Measurements from ENCODE around the gene HIPK2. TPM values are rescaled to one million over a fixed set of nuclear protein-coding genes. Genes with fewer than 3 reads are reported as not detected.
A peak's percentile ranks its signal among the peaks of the same experiment; 100 is the strongest.

HIPK2 gene
- polyA plus RNA-seq, 3 donors, result 1.6 to 12.1 (median 3.0) TPM

DNA sequence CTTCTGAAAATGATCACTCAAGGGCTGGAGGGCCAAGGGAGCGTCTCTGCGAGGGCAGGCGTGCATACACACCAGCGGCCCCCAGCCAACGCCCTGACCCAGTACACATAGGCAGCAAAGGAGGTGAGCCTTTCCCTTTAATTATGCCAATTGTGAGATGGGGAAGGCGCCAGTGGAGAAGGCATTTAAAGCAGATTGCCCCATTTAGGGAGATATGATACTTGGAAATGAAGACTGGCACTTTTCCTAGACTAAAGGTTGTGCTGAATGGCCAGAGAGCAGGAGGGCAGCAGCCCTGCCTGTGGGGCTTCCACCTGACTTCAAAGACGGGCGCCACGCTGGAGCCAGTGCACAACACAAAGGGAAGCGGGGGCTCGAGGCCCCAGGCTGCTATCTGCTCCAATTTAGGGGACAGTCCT is 24.1 kb downstream of the HIPK2 start:
- Histone ChIP-seq H3K36me3 (replicated peaks in 1 of 2; ENCODE audit: control insufficient read depth in 1 of 2, insufficient read depth in 2 of 2, low read length in 2 of 2) (peaks cover 0 to 23% of the 10 kb centered on the region in 2 donors), H3K9ac (ENCODE audit: insufficient read depth, low read length, poor library complexity, severe bottlenecking) (no peak overlapping the region), H3K27me3 (ENCODE audit: control insufficient read depth in 2 of 2, insufficient read depth in 2 of 2, low read length in 2 of 2) (no peaks in the 10 kb centered on the region), H2AFZ (ENCODE audit: insufficient read depth, low read depth, low read length, poor library complexity, severe bottlenecking) (no peak overlapping the region), H3K27ac (ENCODE audit: low read depth in 1 of 2, low read length in 2 of 2) (no peak overlapping the region), H3K4me2 (replicated peaks; ENCODE audit: extremely low read depth, low read length, poor library complexity, severe bottlenecking) (no peak overlapping the region), H3K79me2 (ENCODE audit: insufficient read depth, low read length) (peaks cover 98% of the 10 kb centered on the region), H4K20me1 (ENCODE audit: insufficient read depth, low read length) (peaks cover 93% of the 10 kb centered on the region), H3K4me1 (ENCODE audit: control insufficient read depth in 1 of 2, insufficient read depth in 2 of 2, low read length in 2 of 2) (peaks cover 2 to 9% of the 10 kb centered on the region in 2 donors), H3K9me3 (replicated peaks in 1 of 2; ENCODE audit: control insufficient read depth in 1 of 2, insufficient read depth in 1 of 2, low read length in 2 of 2) (no peaks in the 10 kb centered on the region), H3K4me3 (replicated peaks in 1 of 3; ENCODE audit: low read depth in 2 of 3, low read length in 3 of 3) (no peak overlapping the region)
- Mint-ChIP-seq H3K27me3 (ENCODE audit: low read depth in 3 of 3) (no peaks in the 10 kb centered on the region), H3K4me3 (no peak overlapping the region), H3K4me1 (peaks cover 36% of the 10 kb centered on the region), H3K27ac (no peak overlapping the region), H3K9me3 (no peaks in the 10 kb centered on the region), H3K36me3 (peaks cover 46 to 54% of the 10 kb centered on the region in 2 donors)
- 96% methylated on average over 8 of the region's 11 CpGs for WGBS (ENCODE audit: insufficient coverage)
- intact Hi-C loops (cut with micrococcal nuclease), result no loop called here
- TF ChIP-seq, protein P1, sequence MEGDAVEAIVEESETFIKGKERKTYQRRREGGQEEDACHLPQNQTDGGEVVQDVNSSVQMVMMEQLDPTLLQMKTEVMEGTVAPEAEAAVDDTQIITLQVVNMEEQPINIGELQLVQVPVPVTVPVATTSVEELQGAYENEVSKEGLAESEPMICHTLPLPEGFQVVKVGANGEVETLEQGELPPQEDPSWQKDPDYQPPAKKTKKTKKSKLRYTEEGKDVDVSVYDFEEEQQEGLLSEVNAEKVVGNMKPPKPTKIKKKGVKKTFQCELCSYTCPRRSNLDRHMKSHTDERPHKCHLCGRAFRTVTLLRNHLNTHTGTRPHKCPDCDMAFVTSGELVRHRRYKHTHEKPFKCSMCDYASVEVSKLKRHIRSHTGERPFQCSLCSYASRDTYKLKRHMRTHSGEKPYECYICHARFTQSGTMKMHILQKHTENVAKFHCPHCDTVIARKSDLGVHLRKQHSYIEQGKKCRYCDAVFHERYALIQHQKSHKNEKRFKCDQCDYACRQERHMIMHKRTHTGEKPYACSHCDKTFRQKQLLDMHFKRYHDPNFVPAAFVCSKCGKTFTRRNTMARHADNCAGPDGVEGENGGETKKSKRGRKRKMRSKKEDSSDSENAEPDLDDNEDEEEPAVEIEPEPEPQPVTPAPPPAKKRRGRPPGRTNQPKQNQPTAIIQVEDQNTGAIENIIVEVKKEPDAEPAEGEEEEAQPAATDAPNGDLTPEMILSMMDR (IDR thresholded peaks at IDR 0.05), result no peak
- no peak for DNase-seq

DNA sequence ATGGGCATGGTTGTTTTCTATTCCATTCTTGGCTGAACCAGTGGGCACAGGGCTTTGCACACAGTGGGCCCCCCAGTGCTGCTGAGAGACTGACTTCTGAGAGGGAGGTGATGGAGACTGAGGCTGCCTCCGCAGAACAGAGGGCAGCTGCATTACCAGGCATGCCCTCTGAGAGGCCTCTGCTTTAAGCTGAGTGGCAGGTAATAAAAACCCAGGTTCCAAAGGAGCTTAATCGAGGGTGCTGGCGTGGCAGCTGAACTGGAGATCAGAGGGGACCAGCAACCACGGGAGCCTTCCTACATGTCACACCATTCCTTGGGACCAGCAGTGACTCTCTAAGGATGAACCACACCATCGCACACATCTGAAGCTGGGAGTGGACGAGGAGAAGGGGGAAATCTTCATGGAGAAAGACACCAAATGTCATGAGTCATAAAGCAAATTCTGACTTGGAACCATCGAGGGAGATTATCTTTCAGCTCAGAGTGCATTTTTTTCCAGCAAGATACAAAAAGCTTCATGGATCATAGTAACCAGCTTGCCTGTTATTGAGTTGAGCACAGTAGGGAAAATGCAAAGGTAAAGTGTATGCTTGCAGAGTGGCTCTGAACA is 24.6 kb downstream of the HIPK2 start:
- WGBS (ENCODE audit: insufficient coverage), result 100% methylated on average over 4 of the region's 7 CpGs
- Histone ChIP-seq H3K27ac (ENCODE audit: low read depth in 1 of 2, low read length in 2 of 2) (no peak overlapping the region), H4K20me1 (ENCODE audit: insufficient read depth, low read length) (peaks cover 93% of the 10 kb centered on the region), H3K4me3 (replicated peaks in 1 of 3; ENCODE audit: low read depth in 2 of 3, low read length in 3 of 3) (no peak overlapping the region), H3K36me3 (replicated peaks in 1 of 2; ENCODE audit: control insufficient read depth in 1 of 2, insufficient read depth in 2 of 2, low read length in 2 of 2) (peaks cover 0 to 24% of the 10 kb centered on the region in 2 donors), H2AFZ (ENCODE audit: insufficient read depth, low read depth, low read length, poor library complexity, severe bottlenecking) (no peak overlapping the region), H3K27me3 (ENCODE audit: control insufficient read depth in 2 of 2, insufficient read depth in 2 of 2, low read length in 2 of 2) (no peaks in the 10 kb centered on the region), H3K79me2 (ENCODE audit: insufficient read depth, low read length) (peaks cover 98% of the 10 kb centered on the region), H3K4me2 (replicated peaks; ENCODE audit: extremely low read depth, low read length, poor library complexity, severe bottlenecking) (no peak overlapping the region), H3K9ac (ENCODE audit: insufficient read depth, low read length, poor library complexity, severe bottlenecking) (no peak overlapping the region), H3K4me1 (ENCODE audit: control insufficient read depth in 1 of 2, insufficient read depth in 2 of 2, low read length in 2 of 2) (peaks cover 7 to 14% of the 10 kb centered on the region in 2 donors), H3K9me3 (replicated peaks in 1 of 2; ENCODE audit: control insufficient read depth in 1 of 2, insufficient read depth in 1 of 2, low read length in 2 of 2) (no peaks in the 10 kb centered on the region)
- peaks cover 39% of the 10 kb centered on the region for H3K4me1 Mint-ChIP-seq
- H3K27ac Mint-ChIP-seq, result no peak overlapping the region
- H3K36me3 Mint-ChIP-seq, result peaks cover 46 to 52% of the 10 kb centered on the region in 2 donors
- TF ChIP-seq, protein P1 (IDR thresholded peaks at IDR 0.05), result peak; percentile 12
- DNase-seq, result no peak
- no peaks in the 10 kb centered on the region for H3K27me3 Mint-ChIP-seq (ENCODE audit: low read depth in 3 of 3)
- H3K9me3 Mint-ChIP-seq, result no peaks in the 10 kb centered on the region
- H3K4me3 Mint-ChIP-seq, result no peak overlapping the region
- intact Hi-C loops (cut with micrococcal nuclease), result no loop called here

Data from CD14-positive monocyte (primary cell).